NT2/D1 (cell line): ENCODE data around the gene ABCD3.

ENCODE experiments used
- YY1 ChIP-seq: IDR thresholded peaks from 2 replicates; pipeline ENCODE4 v1.6.1; 2011; ENCODE audit not compliant: insufficient read length, insufficient read depth
- ZNF274 ChIP-seq: IDR thresholded peaks from 2 replicates; pipeline ENCODE4 v1.6.1; 2011; ENCODE audit warnings: mild to moderate bottlenecking, low read depth, low read length

GRCh38 chr1:94398356-94398755 lies 19.8 kb upstream of the ABCD3 start:
- no peak for TF ChIP-seq YY1
- TF ChIP-seq ZNF274 = no peak
